ENCODE results near the gene TRIM46.

- TF ChIP-seq CTCF (IDR thresholded peaks at IDR 0.05 in 8 of 11, conservative IDR thresholded peaks at IDR 0.05 in 3 of 11) (peak in 5 of 11 experiments; percentile 12 to 32 (median 20)), POLR2A (IDR thresholded peaks at IDR 0.05) (no peak)
These were observed 11.5 kb downstream of the TRIM46 start for GRCh38 chr1:155184835-155185782.
